Uterus (tissue), 2 donors: ENCODE data around the gene COL4A2.

Source experiments
- CTCF ChIP-seq, 4 experiments: fragments of 200-600 bp in 2 of 4; fragments of 450-650 bp in 2 of 4; sonication (generic) in 2 of 4; IDR thresholded peaks; one replicate each; pipeline ENCODE4 v1.5.1; 2016 to 2019; ENCODE audit warnings: antibody characterized with exemption in 4 of 4, mild to moderate bottlenecking in 2 of 4, moderate library complexity in 1 of 4
- POLR2A ChIP-seq, 2 donors: fragments of 450-650 bp; IDR thresholded peaks; one replicate each; pipeline ENCODE4 v1.6.1; 2016; ENCODE audit warnings: antibody characterized with exemption in 2 of 2, mild to moderate bottlenecking in 1 of 2, moderate library complexity in 1 of 2

GRCh38 chr13:110257408-110257807 is 49.7 kb upstream of the COL4A2 start:
- TF ChIP-seq CTCF (IDR thresholded peaks at IDR 0.05) (no peak), POLR2A (IDR thresholded peaks at IDR 0.05) (no peak)
